K562 (cell line): ENCODE measurements around the gene GTPBP2. TPM values are rescaled to one million over a fixed set of nuclear protein-coding genes. Genes with fewer than 3 reads are reported as not detected.
A peak's percentile ranks its signal among the peaks of the same experiment; 100 is the strongest.

Experiments used
- CBX2 ChIP-seq: fragments of 200-600 bp; sonication (generic); IDR thresholded peaks from one replicate; pipeline ENCODE4 v1.6.1; 2012; ENCODE audit warnings: mild to moderate bottlenecking, low read length, inconsistent platforms; ENCODE audit not compliant: insufficient read depth, poor library complexity, severe bottlenecking
- CEBPG ChIP-seq, 3 experiments: fragments of 200-800 bp in 1 of 3; sonication (Bioruptor generic) in 1 of 3; sonication (generic) in 1 of 3; formaldehyde crosslinking in 1 of 3; IDR thresholded peaks in 2 of 3; conservative IDR thresholded peaks in 1 of 3; 2 replicates each; pipeline versions ENCODE4 v1.6.1 to v1.8.0; 2016 to 2022; ENCODE audit warnings: missing compliant biosample characterization in 2 of 3, missing genetic modification characterization in 2 of 3, mild to moderate bottlenecking in 1 of 3, missing genetic modification reagents in 1 of 3
- FOXK2 ChIP-seq, 2 experiments: fragments of 450-650 bp; IDR thresholded peaks in 1 of 2; conservative IDR thresholded peaks in 1 of 2; 2 replicates each; pipeline ENCODE4 v1.6.1; 2016; ENCODE audit warnings: low read depth in 2 of 2, mild to moderate bottlenecking in 1 of 2
- MAFK ChIP-seq: IDR thresholded peaks from 2 replicates; pipeline ENCODE4 v1.6.1; 2011; ENCODE audit warnings: low read length, improper control_type of control experiment
- MBD2 ChIP-seq: sonication (generic); IDR thresholded peaks from 2 replicates; pipeline ENCODE4 v1.6.1; 2016; ENCODE audit warnings: low read depth, borderline replicate concordance
- NCOA2 ChIP-seq, 2 experiments: fragments of 450-650 bp; IDR thresholded peaks; 2 replicates each; pipeline ENCODE4 v1.6.1; 2018; ENCODE audit warnings: mild to moderate bottlenecking in 2 of 2, moderate library complexity in 1 of 2; ENCODE audit not compliant: partially characterized antibody in 2 of 2
- POLR3G ChIP-seq: IDR thresholded peaks from 2 replicates; pipeline ENCODE4 v1.6.1; 2011; ENCODE audit not compliant: insufficient read length, insufficient replicate concordance; ENCODE audit errors: extremely low read depth
- RHOXF2B ChIP-seq: fragments of 250-450 bp; sonication (Bioruptor Pico); conservative IDR thresholded peaks from 2 replicates; pipeline ENCODE4 v1.5.1; 2021
- ZNF589 ChIP-seq: fragments of 200-800 bp; sonication (Bioruptor generic); IDR thresholded peaks from 2 replicates; pipeline ENCODE4 v1.6.1; 2016; ENCODE audit warnings: low read depth, missing genetic modification characterization, missing compliant biosample characterization
- ZNF75A ChIP-seq: fragments of 450-650 bp; formaldehyde crosslinking; IDR thresholded peaks from 2 replicates; pipeline ENCODE4 v1.4.0; 2020; ENCODE audit warnings: mild to moderate bottlenecking
- ZNF785 ChIP-seq: fragments of 250-450 bp; sonication (Bioruptor Pico); IDR thresholded peaks from 2 replicates; pipeline ENCODE4 v1.4.0; 2020; ENCODE audit warnings: mild to moderate bottlenecking
- polyA plus RNA-seq, 8 experiments: library from polyadenylated mRNA; depleted of rRNA in 4 of 8; stranded (reverse) in 5 of 8; unstranded in 3 of 8; fragments of >200 nt; fragmentation: Nextera tagmentation in 2 of 8; fragmentation: Illumina TruSeq in 1 of 8; extraction: Ambion mirVana in 2 of 8; extraction: Trizol in 1 of 8; gene quantifications; 2 replicates each; pipeline versions ENCODE4 v1.2.1 to v1.2.3, GENCODE V29; 2011 to 2014; ENCODE audit warnings: inconsistent platforms in 1 of 8, missing spikeins in 1 of 8
- total RNA-seq, 7 experiments: library from RNA; depleted of rRNA in 6 of 7; stranded (reverse); fragments of >200 nt in 6 of 7; fragmentation: Illumina TruSeq in 2 of 7; extraction: Trizol in 2 of 7; gene quantifications; 2 replicates each; pipeline versions ENCODE4 v1.2.1 to v1.2.3, GENCODE V29; 2011 to 2021; ENCODE audit warnings: low replicate concordance in 1 of 7
- TF ChIP-seq, protein P1 (sequence below), 2 experiments: fragments of 450-650 bp; IDR thresholded peaks; 2 replicates each; pipeline ENCODE4 v1.6.1; 2016; ENCODE audit warnings: mild to moderate bottlenecking in 2 of 2, borderline replicate concordance in 1 of 2, low read depth in 1 of 2, moderate library complexity in 1 of 2
- TF ChIP-seq, protein P2 (sequence below): fragments of 250-450 bp; sonication (Bioruptor Pico); IDR thresholded peaks from 2 replicates; pipeline ENCODE4 v1.4.0; 2020
- TF ChIP-seq, protein P3 (sequence below), 2 experiments: IDR thresholded peaks; 2 replicates each; pipeline ENCODE4 v1.6.1; 2011; ENCODE audit warnings: borderline replicate concordance in 1 of 2, control low read depth in 1 of 2, low read depth in 1 of 2, low read length in 1 of 2, mild to moderate bottlenecking in 1 of 2, mixed read lengths in 1 of 2, moderate library complexity in 1 of 2; ENCODE audit not compliant: insufficient read depth in 1 of 2, insufficient read length in 1 of 2, poor library complexity in 1 of 2, severe bottlenecking in 1 of 2; ENCODE audit errors: extremely low read depth in 1 of 2

GTPBP2 gene
- total and polyA plus RNA-seq, 9 of the 15 experiments (the other 6 are each of a cell fraction or from before 2014, with no cell fraction given): 48.4 to 196 (median 111) TPM

- TF ChIP-seq, protein P1, sequence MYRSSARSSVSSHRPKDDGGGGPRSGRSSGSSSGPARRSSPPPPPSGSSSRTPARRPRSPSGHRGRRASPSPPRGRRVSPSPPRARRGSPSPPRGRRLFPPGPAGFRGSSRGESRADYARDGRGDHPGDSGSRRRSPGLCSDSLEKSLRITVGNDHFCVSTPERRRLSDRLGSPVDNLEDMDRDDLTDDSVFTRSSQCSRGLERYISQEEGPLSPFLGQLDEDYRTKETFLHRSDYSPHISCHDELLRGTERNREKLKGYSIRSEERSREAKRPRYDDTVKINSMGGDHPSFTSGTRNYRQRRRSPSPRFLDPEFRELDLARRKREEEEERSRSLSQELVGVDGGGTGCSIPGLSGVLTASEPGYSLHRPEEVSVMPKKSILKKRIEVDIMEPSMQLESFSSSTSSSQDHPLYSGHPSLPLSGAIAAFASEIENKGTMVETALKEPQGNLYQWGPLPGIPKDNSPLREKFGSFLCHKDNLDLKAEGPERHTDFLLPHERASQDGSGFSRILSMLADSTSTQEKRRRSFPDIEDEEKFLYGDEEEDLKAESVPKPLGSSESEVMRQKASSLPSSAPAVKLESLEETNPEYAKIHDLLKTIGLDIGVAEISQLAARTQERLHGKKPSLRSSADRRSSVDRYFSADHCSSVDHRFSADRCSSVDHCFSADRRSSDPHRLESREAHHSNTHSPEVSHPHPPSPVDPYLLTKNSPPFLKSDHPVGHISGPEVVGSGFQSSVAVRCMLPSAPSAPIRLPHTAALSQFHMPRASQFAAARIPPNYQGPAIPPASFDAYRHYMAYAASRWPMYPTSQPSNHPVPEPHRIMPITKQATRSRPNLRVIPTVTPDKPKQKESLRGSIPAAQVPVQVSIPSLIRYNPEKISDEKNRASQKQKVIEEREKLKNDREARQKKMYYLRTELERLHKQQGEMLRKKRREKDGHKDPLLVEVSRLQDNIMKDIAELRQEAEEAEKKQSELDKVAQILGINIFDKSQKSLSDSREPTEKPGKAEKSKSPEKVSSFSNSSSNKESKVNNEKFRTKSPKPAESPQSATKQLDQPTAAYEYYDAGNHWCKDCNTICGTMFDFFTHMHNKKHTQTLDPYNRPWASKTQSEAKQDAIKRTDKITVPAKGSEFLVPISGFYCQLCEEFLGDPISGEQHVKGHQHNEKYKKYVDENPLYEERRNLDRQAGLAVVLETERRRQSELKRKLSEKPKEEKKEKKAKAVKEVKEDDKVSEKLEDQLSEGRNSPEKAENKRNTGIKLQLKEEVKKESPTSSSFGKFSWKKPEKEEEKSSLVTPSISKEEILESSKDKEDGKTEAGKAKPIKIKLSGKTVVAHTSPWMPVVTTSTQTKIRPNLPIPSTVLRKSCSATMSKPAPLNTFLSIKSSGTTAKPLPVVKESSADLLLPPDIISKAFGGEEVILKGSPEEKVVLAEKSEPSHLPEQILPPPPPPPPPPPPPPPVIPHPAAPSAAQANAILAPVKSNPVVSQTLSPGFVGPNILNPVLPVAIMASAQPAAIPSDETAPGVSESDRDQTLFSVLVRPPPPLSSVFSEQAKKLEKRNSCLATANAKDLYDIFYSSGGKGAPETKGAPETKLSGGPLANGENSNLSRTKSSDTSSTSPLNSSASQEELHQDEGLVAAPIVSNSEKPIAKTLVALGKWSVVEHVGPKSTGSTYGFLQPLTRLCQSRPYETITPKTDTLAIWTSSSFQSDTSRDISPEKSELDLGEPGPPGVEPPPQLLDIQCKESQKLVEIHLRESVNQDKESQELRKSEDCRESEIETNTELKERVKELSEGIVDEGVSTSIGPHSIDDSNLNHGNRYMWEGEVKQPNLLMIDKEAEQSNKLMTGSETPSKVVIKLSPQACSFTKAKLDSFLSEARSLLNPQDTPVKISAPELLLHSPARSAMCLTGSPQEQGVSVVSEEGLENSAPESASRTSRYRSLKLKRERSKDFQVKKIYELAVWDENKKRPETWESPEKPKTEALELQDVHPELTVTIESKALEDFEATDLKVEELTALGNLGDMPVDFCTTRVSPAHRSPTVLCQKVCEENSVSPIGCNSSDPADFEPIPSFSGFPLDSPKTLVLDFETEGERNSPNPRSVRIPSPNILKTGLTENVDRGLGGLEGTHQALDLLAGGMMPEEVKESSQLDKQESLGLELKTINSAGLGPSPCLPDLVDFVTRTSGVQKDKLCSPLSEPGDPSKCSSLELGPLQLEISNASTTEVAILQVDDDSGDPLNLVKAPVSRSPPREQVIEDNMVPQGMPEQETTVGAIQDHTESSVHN (IDR thresholded peaks at IDR 0.05; ENCODE audit: borderline replicate concordance in 1 of 2, low read depth in 1 of 2): peak in 1 of 2 experiments; percentile 78; a peak in 2 of 4 replicates
- peak; percentile 29 for TF ChIP-seq MBD2
- peak; percentile 100 for TF ChIP-seq CEBPG (CRISPR knock-in tag; IDR thresholded peaks at IDR 0.05)
- peak; percentile 93 to 100 for TF ChIP-seq CEBPG (tag; conservative IDR thresholded peaks at IDR 0.05 in 1 of 2, IDR thresholded peaks at IDR 0.05 in 1 of 2)
- TF ChIP-seq, protein P2, sequence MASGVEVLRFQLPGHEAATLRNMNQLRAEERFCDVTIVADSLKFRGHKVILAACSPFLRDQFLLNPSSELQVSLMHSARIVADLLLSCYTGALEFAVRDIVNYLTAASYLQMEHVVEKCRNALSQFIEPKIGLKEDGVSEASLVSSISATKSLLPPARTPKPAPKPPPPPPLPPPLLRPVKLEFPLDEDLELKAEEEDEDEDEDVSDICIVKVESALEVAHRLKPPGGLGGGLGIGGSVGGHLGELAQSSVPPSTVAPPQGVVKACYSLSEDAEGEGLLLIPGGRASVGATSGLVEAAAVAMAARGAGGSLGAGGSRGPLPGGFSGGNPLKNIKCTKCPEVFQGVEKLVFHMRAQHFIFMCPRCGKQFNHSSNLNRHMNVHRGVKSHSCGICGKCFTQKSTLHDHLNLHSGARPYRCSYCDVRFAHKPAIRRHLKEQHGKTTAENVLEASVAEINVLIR: 0 out of 2 replicates have a peak, but pooled peaks have one; percentile 35
- TF ChIP-seq ZNF589: peak; percentile 98
- TF ChIP-seq POLR3G: no peak
- peak; percentile 14; the same call in 1 of the 2 replicates for TF ChIP-seq MAFK
- no peak for TF ChIP-seq NCOA2 (IDR thresholded peaks at IDR 0.05; ENCODE audit: partially characterized antibody in 2 of 2)
- TF ChIP-seq ZNF785: no peak
- no peak for TF ChIP-seq CBX2
- TF ChIP-seq FOXK2 (conservative IDR thresholded peaks at IDR 0.05 in 1 of 2, IDR thresholded peaks at IDR 0.05 in 1 of 2; ENCODE audit: low read depth in 2 of 2): peak; percentile 18 to 66; a peak in 3 of 4 replicates
- TF ChIP-seq, protein P3, sequence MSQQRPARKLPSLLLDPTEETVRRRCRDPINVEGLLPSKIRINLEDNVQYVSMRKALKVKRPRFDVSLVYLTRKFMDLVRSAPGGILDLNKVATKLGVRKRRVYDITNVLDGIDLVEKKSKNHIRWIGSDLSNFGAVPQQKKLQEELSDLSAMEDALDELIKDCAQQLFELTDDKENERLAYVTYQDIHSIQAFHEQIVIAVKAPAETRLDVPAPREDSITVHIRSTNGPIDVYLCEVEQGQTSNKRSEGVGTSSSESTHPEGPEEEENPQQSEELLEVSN (IDR thresholded peaks at IDR 0.05; ENCODE audit: borderline replicate concordance in 1 of 2, extremely low read depth in 1 of 2, insufficient read depth in 1 of 2, insufficient read length in 1 of 2, low read depth in 1 of 2, low read length in 1 of 2, poor library complexity in 1 of 2, severe bottlenecking in 1 of 2): no peak
- no peak for TF ChIP-seq RHOXF2B (CRISPR knock-in tag)
- peak; percentile 59; the same call in 1 of the 2 replicates for TF ChIP-seq ZNF75A (CRISPR knock-in tag)
Measured at GRCh38 chr6:43627008-43627825, 1.8 kb downstream of the GTPBP2 start (continued).
